Astrocyte of the spinal cord (primary cell): ENCODE measurements around the gene ARCN1.

Experiments used
- DNase-seq: peaks from one replicate; pipeline ENCODE4 v3.0.0; 2011; ENCODE audit warnings: low read depth, low spot score
- H3K4me3 ChIP-seq: 2 replicates; pipeline ENCODE4 v1.5.1; 2011; ENCODE audit warnings: low read depth, mild to moderate bottlenecking, low read length, moderate library complexity
- CTCF ChIP-seq: IDR thresholded peaks from 2 replicates; pipeline ENCODE4 v1.5.1; 2012; ENCODE audit warnings: low read depth, mild to moderate bottlenecking, low read length, inconsistent platforms
- in situ Hi-C: cut with HindIII; loops from 2 replicates; pipeline ENCODE4 v1.10.0; 2017; ENCODE audit warnings: low sequenced_read_pairs

The ARCN1 gene

GRCh38 chr11:118649941-118650340 is 77.7 kb downstream of the ARCN1 start:
- in situ Hi-C loops, result no loop called here
- no peak overlapping the region for H3K4me3 ChIP-seq
- TF ChIP-seq CTCF, result no peak
- DNase-seq, result no peak

GRCh38 chr11:118650366-118650765 is 78.2 kb downstream of the ARCN1 start:
- H3K4me3 ChIP-seq, result no peak overlapping the region
- no peak for TF ChIP-seq CTCF
- no peak for DNase-seq
- in situ Hi-C loops, result no loop called here

GRCh38 chr11:118651820-118652219 is 79.6 kb downstream of the ARCN1 start:
- no peak for DNase-seq
- in situ Hi-C loops, result no loop called here
- TF ChIP-seq CTCF, result no peak
- no peak overlapping the region for H3K4me3 ChIP-seq
